Activated CD4-positive, CD25-positive, alpha-beta regulatory T cell treated with anti-CD3 and anti-CD28 coated beads, Interleukin-2, amount 50 U/mL, for 72 hours (primary cell): Measurements from ENCODE around the gene IFNB1.

ENCODE experiments used
- DNase-seq: peaks from one replicate; pipeline ENCODE4 v3.0.0; 2021

The IFNB1 gene

DNA sequence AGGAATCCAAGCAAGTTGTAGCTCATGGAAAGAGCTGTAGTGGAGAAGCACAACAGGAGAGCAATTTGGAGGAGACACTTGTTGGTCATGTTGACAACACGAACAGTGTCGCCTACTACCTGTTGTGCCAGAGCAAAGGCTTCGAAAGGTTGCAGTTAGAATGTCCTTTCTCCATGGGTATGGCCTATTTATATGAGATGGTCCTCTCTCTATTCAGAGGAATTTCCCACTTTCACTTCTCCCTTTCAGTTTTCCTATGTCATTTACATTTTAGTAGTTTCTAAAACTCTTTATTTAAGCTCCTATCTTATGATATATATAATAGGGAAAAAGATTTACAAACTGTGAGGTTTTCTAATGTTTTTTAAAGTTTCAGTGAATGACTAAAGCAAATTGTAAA is at the start of gene IFNB1:
IFNB1 (minus strand) TSS at position 162 of the 400 bp plus-strand sequence; CDS start at position 89, 73 bp downstream.
- DNase-seq, result no peak

DNA sequence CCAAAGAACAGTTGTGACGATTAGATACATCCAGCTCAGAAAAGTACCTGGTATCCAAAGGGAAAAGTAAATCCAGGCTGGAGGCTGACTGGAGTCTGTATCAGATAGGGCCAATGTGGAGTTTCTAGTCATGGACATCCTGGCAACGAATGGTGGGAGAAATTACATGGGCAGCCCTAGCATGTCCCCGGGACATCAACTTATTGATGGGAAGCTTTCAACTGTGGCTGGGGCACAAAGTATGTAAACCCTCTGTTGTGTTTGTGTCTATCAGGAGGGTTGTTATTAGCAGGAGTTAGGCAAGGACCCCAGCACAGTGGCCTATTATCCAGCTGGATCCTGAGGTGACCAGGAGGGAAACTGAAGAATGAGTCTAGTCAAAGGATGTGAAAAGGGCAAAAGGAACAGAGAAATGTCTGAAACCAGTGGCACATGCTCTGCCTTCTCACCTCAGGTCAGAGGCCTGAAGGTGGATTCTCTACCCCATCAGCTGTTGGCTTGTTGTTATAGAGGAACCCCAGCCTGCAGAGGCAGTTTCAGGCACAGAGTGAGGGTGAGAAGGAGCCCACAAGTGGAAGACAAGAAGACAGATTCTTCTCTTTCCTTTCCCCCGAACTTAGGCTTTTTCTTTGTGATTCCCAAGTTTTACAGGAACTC is 44.0 kb upstream of the IFNB1 start:
- DNase-seq, result no peak

DNA sequence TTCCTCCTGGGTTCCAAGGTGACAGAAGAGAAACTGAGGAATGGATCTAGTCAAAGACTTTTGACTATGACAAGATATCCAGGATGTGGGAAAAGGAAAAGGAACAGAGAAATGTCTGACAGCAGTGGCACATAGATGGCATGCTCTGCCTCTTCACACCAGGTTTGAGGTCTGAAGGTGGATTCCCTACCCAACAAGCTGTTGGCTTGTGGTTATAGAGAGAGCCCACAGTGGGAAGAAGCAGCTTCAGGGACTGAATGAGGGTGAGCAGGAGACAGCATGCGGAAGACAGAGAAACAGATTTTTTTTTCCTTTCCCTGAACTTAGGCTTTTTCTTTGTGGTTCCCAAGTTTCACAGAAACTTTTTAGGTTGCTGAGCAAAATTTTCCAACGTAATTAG is 43.3 kb upstream of the IFNB1 start:
- DNase-seq, result no peak

DNA sequence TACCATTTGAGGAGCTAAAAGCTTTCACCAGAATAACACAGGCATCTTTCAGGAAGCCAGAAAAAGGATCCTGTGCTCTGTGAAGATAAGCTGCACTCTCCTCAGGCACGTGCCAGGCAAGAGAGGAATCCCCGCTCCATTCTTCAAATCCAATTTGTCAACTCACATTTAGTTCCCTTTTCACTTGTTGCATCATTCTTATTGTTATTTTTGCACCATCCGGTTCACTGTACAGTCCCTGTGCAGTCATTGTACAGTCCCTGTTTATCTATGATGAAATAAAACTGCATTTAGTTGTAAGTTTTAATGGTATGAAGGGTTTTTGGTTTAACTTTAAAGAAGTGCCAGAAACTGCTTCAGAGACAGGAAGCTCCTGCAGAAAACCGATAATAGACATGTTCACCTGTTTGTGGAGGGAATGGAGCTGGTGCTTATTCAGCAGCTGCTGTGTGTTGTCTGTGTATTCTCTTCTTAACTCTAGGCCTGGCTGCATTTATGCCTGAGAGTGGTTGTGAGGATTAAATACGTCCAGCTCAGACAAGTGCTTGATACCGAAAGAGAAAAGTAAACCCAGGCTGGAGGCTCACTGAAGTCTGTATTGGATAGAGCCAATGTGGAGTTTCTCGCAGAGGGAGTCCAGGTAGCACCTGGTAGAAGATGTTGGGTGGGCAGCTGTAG is 41.5 kb upstream of the IFNB1 start:
- no peak for DNase-seq

DNA sequence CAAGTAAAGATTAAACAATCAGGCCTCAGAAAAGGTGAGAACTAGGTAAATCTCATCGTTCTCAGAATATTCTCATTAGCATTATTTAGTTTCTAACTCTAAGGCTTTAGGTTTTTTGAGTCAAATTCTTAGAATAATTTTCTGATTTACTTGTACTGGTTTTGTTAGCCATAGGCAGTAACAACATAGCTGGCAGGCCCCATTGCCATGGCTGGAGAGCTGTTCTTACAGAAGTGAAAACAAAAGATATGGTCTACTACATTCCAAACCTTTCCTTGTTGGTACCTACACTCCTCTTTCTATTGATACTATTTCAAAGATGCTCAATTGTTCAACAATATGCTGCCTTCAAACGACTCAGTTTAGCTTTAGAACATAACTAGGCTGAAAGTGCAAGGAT is 36.6 kb upstream of the IFNB1 start:
- DNase-seq, result no peak

DNA sequence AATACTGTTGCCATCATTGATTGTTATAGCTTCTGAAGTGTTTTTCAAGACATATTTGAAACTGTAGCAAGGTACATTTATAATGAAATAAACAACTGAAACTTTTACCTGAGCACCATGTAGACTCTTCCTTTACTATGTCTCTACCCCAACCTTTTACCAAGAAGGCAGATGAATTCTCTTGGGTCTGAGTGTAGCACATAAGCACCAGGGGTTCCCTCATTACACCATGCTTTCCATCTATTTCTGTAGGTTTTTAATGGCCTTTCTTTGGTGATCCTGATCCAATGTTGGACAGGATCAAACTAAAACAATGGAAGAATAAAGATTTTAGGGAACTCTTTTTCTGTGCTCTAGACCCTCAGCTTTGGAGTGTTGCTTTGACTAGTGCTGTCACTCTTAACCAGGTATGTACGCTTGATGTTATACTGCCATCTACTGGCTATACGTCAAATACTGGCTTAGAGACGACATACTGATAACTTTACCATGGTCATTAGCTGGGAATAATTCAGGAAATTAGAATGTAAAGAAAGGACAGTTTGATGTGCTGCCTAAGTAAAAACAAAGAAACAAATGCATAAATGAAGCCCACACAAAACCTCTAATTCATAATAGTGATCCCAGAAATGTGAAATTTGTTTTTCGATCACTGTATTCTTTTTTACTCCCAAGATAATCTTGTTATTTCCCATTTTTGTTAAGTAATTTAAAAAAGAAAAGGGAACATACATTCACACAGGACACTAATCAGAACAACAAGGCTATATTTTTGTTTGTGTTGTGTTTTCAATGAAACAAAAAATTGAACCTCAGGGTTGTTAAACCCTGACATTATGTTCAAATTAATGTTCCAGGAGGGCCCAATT is 33.2 kb upstream of the IFNB1 start:
- no peak for DNase-seq

DNA sequence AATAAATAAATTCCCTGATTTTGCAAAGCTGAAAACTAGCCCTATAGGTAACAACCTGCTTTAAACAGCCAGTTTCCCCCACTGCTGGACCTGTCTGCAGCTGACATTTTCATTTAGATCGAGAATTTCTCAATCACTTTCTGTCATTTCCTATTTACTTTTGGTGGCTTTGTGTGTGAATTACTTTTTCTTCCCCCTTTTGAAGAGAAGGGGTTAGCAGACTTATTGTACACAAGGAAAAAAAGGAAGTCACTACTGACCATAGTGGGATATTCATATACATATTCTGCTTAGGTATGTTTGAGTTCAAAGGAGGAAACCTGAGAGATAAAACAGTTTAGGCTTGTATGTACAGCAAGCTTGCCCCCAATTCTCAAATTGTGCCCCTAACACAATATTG is 27.0 kb upstream of the IFNB1 start:
- no peak for DNase-seq

DNA sequence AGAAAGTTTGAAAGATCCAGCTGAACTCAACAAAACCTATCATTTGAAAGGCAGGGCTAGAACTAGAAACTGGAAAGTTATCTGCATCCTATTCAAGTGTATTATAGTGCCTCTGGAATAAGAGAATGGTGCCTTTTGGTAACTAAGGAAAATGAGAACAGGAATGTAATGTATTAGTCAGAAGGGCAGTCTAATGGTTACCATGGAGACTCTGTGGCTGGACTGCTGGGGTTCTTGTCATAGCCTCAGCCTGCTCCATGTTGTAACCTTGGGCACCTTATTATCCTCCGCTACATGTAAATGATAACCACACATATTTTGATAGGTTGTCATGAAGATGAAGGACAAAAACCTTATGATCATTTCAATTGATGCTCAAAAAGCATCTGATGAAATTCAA is 24.6 kb upstream of the IFNB1 start:
- DNase-seq, result no peak

DNA sequence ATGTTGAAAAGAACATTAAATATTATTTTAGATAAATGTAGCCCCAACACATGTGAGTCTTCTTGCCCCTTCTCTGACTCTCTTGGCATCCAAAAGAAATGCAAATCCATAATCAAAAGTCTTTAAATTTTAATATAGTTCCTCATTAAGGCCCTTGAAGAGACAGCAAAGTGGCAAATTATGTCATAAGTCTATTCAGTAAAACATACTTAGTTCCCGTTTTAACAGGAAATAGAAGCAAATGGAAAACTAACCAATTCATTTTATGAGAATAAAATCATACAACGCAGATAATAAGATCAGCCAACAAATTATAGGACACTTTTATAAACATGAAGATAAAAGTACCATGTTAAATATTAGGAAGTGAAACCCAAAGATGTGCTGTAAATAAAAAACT is 20.1 kb upstream of the IFNB1 start:
- no peak for DNase-seq

DNA sequence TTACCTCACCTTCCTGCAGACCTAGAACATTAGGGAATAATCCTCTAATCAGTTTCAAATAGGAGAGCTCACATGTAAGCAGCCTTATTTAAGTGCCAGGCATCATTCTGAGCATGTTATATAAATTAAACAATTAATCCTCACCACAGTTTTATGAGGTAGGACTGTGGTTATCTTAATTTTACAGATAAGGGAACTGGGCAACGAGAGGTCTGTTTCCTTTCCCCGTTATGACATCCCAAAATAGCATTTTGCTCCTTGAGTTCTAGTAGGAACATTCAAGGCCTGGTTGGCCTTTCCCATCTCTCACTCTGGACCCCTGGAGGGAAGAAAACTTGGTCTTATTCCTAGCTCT is 19.1 kb upstream of the IFNB1 start:
- no peak for DNase-seq

DNA sequence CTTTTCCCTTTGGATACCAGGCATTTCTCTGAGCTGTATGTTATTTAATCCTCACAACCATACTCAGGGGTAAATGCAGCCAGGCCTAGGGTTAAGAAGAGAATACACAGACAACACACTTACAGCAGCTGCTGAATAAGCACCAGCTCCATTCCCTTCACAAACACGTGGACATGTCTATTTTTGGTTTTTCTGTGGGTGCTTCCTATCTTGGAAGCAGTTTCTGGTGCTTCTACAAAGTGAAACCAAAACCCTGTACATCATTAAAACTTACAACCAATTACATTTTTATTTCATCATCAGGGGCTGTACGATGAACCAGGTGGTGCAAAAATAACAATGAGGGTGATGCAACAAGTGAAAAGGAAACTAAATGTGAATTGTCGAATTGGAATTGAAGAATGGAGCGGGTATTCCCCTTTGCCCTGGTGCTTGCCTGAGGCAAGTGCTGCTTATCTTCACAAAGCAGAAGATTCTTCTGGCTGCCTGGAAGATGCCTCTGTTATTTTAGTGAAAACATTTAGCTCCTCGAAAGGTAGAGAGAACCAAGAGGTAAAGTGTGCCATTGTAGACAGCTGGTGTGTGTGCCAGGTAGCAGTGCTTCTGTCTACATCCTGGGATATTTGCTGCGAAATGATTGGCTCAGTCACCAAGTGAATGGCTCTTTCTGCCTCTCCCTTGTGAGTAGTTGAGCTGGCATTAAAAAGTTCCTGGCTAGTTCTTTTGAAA is 18.6 kb upstream of the IFNB1 start:
- no peak for DNase-seq

DNA sequence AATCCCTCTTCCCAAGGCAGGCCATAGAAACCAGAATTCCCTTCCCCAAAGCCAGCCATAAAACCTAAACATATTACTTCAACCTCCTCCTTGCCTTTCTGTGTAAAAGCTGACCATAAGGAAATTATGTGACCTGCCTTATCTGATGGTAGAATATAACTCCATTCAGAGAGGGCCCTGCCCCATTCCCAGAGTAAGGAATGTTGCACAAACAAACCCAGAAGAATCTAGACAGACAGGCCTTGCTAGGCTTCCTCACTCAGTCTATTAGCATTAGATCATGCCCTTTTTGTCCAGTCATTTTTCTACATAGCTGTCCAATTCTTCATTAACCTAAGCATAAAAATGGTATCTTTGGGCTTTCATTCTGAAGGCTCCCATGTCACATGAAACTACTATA is 17.8 kb upstream of the IFNB1 start:
- DNase-seq, result no peak

DNA sequence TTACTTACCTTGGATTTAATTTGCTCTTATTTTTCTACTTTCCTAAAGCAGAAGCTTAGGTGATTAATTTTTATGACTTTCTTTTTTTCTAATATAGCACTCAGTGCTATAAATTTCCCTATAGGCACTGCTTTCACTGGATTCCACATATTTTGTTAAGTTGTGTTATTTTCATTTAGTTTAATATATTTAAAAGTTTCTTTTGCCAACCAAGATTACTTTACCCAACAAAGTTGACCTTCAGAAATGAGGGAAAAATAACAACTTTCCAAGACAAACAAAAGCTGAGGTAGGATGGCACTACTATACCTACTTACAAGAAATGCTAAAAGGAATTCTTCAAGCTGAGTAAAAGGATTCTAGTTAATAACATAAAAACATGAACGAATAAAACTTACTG is 8.8 kb upstream of the IFNB1 start:
- no peak for DNase-seq

DNA sequence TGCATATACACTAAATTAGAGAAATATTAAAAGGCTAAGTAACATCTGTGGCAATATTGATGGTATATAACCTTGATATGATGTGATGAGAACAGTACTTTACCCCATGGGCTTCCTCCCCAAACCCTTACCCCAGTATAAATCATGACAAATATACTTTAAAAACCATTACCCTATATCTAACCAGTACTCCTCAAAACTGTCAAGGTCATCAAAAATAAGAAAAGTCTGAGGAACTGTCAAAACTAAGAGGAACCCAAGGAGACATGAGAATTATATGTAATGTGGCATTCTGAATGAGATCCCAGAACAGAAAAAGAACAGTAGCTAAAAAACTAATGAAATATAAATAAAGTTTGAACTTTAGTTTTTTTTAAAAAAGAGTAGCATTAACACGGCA is 7.3 kb upstream of the IFNB1 start:
- no peak for DNase-seq

DNA sequence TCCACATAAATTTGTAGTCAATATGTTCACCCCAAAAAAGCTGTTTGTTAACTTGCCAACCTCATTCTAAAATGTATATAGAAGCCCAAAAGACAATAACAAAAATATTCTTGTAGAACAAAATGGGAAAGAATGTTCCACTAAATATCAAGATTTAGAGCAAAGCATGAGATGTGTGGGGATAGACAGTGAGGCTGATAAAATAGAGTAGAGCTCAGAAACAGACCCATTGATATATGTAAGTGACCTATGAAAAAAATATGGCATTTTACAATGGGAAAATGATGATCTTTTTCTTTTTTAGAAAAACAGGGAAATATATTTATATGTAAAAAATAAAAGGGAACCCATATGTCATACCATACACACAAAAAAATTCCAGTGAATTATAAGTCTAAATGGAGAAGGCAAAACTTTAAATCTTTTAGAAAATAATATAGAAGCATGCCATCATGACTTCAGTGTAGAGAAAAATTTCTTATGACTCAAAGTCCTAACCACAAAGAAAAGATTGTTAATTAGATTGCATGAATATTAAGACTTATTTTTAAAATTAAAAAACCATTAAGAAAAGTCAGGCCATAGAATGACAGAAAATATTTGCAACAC is 6.6 kb upstream of the IFNB1 start:
- DNase-seq, result no peak

DNA sequence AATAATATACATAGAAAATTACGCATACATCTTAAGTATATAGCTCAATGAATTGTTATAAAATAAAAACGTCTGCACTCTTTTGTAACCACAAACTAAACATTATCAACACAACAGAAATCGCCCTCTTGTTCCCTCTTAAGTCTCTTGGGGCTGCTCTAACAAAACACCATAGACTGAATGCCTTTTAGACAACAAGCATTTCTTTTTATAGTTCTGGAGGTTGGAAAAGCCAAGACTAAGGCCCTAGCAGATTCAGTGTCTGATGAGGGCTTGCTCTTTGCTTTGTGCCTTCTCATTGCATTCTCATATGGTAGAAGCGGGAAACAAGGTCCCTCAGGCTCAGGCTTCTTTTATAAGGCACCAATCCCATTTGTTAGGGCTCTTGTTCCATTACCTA is 4.9 kb upstream of the IFNB1 start:
- no peak for DNase-seq

DNA sequence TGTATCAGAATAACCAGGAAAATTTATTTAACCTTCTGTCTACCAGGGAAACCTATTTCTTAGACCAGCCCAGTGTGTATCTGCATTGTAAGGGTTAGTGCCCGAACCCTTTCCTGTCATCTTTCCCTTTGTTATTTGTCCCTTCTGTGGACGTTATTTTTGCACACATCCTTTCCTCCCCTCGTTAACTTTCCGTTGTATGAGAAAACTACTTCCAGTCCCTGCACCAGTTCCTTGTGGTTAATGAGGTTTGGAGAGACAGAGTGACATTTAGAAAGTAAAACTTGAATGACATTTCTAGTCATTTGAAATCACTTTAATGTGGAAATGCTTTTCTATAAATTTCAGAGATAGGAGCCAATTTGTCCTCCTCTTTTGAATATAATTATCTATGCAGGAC is 4.3 kb upstream of the IFNB1 start:
- no peak for DNase-seq

DNA sequence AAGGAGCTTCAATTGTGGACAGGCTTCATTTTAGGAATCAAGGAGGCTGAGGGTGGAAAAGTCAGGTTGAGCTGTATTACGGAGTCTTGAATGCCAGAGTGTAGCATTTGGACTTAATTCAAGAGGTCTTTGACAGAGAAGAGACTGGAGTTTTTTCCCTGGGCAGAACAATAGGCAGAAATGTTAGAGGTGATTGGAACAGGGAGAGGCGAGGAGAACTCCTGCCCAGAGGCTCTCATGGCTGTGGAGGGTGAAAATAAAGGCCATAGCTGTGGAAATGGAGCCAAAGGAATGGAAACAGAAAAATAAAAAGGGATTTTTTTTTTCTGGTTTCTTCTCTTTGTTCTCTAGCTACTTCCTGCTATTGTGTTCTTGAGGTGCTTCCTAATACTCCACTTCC is 3.7 kb upstream of the IFNB1 start:
- DNase-seq, result no peak

DNA sequence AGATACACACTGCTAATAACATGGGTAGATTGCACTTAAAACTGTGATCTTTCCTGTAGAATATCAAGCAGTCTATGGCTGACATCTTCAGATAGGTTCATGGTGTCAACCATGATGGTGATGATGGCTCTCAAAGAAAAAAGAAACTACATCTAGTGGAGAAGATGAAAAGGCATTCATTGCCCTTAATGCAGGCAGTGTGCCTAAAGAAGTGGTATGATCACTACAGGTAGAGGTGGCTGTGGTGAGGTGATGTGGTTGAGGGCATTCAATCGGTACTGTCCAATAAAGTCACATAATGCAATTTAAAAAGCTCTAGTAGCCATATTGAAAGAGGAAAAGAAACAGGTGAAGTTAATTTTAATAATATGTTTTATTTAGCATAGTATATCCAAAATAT is 3.1 kb upstream of the IFNB1 start:
- DNase-seq, result no peak

DNA sequence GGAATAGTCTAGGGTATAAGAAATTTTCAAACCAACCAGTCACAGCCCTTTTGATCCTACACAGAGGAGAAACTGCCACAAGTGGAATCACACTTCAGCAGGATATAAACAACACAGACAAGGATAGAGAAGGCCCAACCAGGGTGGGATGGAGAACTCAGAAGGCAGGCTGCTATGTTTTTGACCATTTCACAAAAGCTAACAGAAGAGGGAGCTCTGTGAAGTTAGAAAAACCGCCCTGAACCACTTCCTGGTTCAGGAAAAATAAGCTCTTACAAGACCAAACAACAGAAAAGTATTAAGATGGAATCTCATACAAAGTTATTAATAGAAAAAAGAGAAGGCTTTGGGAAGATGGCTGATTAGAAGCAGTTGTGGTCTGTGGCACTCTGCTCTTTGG is 960 bp upstream of the IFNB1 start:
- DNase-seq, result no peak

DNA sequence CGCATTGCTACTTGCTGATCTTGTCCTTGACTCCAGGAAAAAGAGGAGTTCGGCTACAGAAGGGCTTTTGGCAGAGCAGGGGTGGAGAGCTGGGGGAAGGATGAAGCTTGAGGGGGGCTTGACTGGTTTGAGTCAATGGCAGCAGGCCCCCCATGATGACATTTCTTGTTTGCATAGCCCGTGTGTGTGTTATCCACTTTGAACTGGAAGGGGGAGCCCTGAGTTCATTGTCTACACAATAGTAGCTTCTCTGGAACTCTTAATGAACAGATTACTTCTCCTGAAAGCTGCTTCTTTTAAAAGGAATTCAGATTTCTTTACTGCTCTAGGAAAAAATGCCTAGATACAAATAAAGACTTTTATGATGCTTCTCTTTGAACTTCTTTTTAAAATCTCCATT is 2.3 kb downstream of the IFNB1 start:
- DNase-seq, result no peak

DNA sequence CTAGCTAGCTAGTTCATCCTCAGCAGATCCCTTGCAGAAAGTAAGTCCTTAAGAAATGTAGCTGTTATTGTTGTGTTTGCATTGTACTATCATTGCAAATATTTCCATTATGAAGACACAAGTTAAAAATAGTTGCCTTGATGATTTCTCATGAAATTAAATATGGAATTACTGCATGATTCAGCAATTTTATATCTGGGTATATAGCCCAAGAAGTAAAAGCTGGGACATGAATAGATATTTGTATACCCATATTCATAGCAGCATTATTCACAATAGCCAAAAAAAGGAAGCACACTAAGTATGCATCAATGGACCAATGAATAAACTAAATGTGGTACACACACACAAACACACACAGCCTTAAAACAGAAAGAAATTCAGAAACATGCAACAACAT is 6.8 kb downstream of the IFNB1 start:
- DNase-seq, result no peak

DNA sequence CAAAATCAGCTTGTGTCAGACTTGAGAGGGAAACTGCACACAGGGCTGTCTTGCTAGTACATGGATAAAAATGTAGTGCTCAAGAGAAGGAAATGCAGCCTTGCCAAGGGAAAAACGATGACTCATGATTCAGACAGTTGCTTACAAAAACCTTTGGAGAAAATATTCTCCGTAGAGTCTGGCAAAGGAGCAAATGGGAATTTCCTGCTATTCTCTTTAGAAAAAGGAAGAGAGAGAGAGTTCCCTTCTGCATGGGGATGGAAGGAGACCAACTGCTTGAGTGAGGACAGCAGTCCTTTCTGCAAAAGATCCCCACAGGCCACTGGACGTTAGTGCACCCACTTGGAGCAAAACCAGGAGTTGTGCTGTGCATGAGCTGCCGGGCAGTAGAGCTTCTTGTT is 7.6 kb downstream of the IFNB1 start:
- no peak for DNase-seq
